Ishikawa (cell line): Measurements from ENCODE around the gene ZSWIM4.

Experiments used
- CEBPB ChIP-seq: IDR thresholded peaks from 2 replicates; pipeline ENCODE4 v1.6.1; 2012
- TAF1 ChIP-seq: IDR thresholded peaks from 2 replicates; pipeline ENCODE4 v1.6.1; 2012; ENCODE audit warnings: low read depth, mild to moderate bottlenecking
- TF ChIP-seq, protein P1 (sequence below): IDR thresholded peaks from 2 replicates; pipeline ENCODE4 v1.6.1; 2012; ENCODE audit warnings: low read depth, mild to moderate bottlenecking

- TF ChIP-seq CEBPB: no peak
- no peak for TF ChIP-seq TAF1
- TF ChIP-seq, protein P1, sequence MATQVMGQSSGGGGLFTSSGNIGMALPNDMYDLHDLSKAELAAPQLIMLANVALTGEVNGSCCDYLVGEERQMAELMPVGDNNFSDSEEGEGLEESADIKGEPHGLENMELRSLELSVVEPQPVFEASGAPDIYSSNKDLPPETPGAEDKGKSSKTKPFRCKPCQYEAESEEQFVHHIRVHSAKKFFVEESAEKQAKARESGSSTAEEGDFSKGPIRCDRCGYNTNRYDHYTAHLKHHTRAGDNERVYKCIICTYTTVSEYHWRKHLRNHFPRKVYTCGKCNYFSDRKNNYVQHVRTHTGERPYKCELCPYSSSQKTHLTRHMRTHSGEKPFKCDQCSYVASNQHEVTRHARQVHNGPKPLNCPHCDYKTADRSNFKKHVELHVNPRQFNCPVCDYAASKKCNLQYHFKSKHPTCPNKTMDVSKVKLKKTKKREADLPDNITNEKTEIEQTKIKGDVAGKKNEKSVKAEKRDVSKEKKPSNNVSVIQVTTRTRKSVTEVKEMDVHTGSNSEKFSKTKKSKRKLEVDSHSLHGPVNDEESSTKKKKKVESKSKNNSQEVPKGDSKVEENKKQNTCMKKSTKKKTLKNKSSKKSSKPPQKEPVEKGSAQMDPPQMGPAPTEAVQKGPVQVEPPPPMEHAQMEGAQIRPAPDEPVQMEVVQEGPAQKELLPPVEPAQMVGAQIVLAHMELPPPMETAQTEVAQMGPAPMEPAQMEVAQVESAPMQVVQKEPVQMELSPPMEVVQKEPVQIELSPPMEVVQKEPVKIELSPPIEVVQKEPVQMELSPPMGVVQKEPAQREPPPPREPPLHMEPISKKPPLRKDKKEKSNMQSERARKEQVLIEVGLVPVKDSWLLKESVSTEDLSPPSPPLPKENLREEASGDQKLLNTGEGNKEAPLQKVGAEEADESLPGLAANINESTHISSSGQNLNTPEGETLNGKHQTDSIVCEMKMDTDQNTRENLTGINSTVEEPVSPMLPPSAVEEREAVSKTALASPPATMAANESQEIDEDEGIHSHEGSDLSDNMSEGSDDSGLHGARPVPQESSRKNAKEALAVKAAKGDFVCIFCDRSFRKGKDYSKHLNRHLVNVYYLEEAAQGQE: no peak
Measured at GRCh38 chr19:13825489-13826441, 30.5 kb downstream of the ZSWIM4 start.
